Glutamatergic neuron (in vitro differentiated cells): Measurements from ENCODE around the gene RNF41. TPM values are rescaled to one million over a fixed set of nuclear protein-coding genes. Genes with fewer than 3 reads are reported as not detected.

Source experiments
- DNase-seq: peaks from one replicate; pipeline ENCODE4 v3.0.0; 2022
- H3K27ac Mint-ChIP-seq: one replicate; pipeline ENCODE4 v1.8.0; 2020; ENCODE audit warnings: mild to moderate bottlenecking, mixed read lengths, inconsistent platforms; ENCODE audit not compliant: unreplicated experiment
- H3K27me3 Mint-ChIP-seq: one replicate; pipeline ENCODE4 v1.8.0; 2020; ENCODE audit warnings: mild to moderate bottlenecking, moderate library complexity, mixed read lengths, inconsistent platforms; ENCODE audit not compliant: unreplicated experiment
- H3K36me3 Mint-ChIP-seq: one replicate; pipeline ENCODE4 v1.8.0; 2020; ENCODE audit warnings: mild to moderate bottlenecking, mixed read lengths, inconsistent platforms; ENCODE audit not compliant: unreplicated experiment
- H3K4me1 Mint-ChIP-seq: one replicate; pipeline ENCODE4 v1.8.0; 2020; ENCODE audit warnings: mild to moderate bottlenecking, low read depth, mixed read lengths, inconsistent platforms; ENCODE audit not compliant: unreplicated experiment
- H3K4me3 Mint-ChIP-seq: one replicate; pipeline ENCODE4 v1.8.0; 2020; ENCODE audit warnings: mild to moderate bottlenecking, mixed read lengths, inconsistent platforms; ENCODE audit not compliant: unreplicated experiment
- H3K9me3 Mint-ChIP-seq: one replicate; pipeline ENCODE4 v1.8.0; 2020; ENCODE audit warnings: mild to moderate bottlenecking, moderate library complexity, mixed read lengths, inconsistent platforms; ENCODE audit not compliant: unreplicated experiment
- CTCF ChIP-seq: fragments of 200-600 bp; sonication (generic); IDR thresholded peaks from one replicate; pipeline ENCODE4 v1.5.0; 2021; ENCODE audit not compliant: partially characterized antibody, unreplicated experiment
- total RNA-seq: library from RNA; stranded (reverse); fragmentation: NEBNext Ultra II Directional; extraction: Animal tissue kit (Norgen Biotek cat#: 25700); gene quantifications from one replicate; pipeline ENCODE4 v1.2.1, GENCODE V29; 2021; ENCODE audit not compliant: unreplicated experiment

The RNF41 gene
- total RNA-seq, 1 donor from 2014 or later, result 72.6 TPM

DNA sequence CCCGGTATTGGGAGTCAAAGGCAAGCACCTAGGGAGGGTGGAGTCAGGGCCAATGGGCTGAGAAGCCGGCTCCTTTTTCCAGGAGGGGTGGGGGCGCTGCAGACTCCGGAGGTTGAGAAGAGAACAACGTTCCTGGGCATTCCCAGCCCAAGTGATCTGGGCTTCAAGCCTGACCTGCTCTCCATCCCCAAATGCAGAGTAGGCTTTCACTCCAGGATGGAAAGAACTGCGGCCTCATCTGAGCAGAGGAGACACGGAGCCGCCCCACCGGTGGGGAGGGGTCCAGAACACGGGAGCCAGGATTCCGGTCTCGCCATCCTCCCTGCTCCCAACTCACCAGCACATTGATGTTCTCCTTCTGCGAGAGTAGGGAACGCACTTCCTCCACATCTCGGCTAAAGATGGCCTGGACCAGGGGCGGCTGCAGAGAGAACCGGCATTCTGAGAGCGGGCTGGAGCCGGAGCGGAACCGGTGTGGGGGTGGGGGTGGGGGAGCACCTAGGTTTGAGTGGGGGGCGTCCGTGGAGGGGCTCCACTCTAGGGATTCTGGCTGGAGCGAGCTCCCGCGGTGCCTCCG is 35.9 kb upstream of the RNF41 start:
- Mint-ChIP-seq H3K4me1 (peaks cover 5% of the 10 kb centered on the region), H3K27me3 (peaks cover 2% of the 10 kb centered on the region), H3K9me3 (peaks cover 2% of the 10 kb centered on the region), H3K27ac (peak overlapping the region; percentile 79), H3K4me3 (peak overlapping the region; percentile 92), H3K36me3 (no peaks in the 10 kb centered on the region)
- no peak for TF ChIP-seq CTCF
- DNase-seq, result peak; percentile 65

- no peak overlapping the region for H3K27ac Mint-ChIP-seq
- no peak for TF ChIP-seq CTCF
- peaks cover 5% of the 10 kb centered on the region for H3K4me1 Mint-ChIP-seq
- peaks cover 2% of the 10 kb centered on the region for H3K27me3 Mint-ChIP-seq
- peaks cover 2% of the 10 kb centered on the region for H3K9me3 Mint-ChIP-seq
- DNase-seq, result no peak
- H3K4me3 Mint-ChIP-seq, result peak overlapping the region; percentile 92
- H3K36me3 Mint-ChIP-seq, result no peaks in the 10 kb centered on the region
These were observed 35.3 kb upstream of the RNF41 start for GRCh38 chr12:56257071-56257470.

DNA sequence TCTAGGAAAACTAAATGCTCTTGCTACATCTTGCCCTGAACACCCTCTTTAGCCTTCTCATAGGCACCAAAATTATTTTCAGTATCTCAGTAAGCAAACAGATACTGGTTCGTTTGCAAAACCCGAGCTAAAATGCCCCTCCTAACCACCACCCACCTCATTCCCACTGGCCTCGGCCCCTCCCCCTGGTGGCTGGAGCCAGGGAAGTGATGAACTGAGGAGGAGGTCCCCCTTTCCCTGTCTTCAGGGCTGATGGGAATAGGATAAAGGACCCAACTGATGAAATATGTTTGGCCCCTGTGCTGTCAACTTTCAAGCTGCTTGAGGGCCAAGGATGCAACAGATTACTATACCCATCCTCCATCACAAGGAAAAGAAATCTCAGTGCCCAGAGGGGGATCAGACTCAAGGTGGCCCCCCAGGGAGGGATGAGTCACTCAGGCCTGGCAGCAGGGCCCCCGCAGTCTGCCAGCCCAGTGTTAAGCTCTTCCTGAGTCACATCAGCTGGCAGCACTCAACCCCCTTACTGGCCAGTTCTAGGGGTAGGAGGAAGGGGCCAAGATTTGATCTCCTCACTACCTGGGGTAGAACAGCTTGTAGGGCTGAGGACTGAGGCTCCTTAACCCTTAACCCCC is 34.7 kb upstream of the RNF41 start:
- H3K4me1 Mint-ChIP-seq, result peaks cover 5% of the 10 kb centered on the region
- peak overlapping the region; percentile 0 for H3K27ac Mint-ChIP-seq
- no peak for TF ChIP-seq CTCF
- H3K9me3 Mint-ChIP-seq, result peaks cover under 1% of the 10 kb centered on the region
- H3K4me3 Mint-ChIP-seq, result peak overlapping the region; percentile 92
- peak; percentile 50 for DNase-seq
- H3K36me3 Mint-ChIP-seq, result no peaks in the 10 kb centered on the region
- peaks cover 2% of the 10 kb centered on the region for H3K27me3 Mint-ChIP-seq

DNA sequence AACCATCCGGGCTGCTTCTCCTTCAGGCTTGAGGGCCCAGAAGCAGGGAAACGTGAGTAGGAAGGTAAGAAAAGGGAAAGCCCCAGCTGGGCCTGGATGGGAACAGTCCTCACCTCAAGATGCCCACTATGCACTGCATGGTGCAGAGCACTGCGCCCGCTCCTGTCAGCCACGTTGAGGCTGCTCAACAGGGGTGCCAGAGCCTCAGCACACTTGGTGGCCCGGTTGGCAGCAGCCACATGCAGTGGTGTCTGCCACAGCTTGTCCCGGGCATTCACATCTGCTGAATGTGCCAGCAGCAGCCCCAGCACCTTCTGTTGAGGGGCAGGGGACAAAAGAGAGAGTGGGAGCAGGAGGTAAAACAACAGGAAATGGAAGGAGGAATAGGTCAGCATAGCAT is 33.9 kb upstream of the RNF41 start:
- Mint-ChIP-seq H3K36me3 (no peaks in the 10 kb centered on the region), H3K4me1 (peaks cover 5% of the 10 kb centered on the region), H3K27me3 (peaks cover 2% of the 10 kb centered on the region), H3K27ac (no peak overlapping the region), H3K4me3 (no peak overlapping the region), H3K9me3 (no peaks in the 10 kb centered on the region)
- TF ChIP-seq CTCF, result no peak
- DNase-seq, result no peak

DNA sequence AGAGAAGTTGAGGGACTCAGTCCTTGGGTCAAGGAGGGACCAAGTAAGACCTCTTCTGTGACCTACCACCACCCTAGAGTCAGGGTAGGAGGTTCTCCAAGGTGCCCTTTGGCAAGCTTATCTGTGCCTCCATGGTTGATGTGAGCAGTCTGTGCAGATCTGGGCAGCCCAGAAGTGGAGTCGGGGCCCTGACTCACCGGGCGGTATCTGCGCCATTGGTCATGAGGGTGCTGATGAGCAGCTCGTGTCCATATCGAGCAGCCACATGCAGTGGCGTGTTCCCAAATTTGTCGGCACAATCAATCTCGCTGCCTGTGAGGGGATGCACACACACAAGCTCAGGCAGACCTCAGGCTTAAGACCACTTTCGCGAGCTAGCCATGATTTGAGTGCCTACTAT is 31.4 kb upstream of the RNF41 start:
- Mint-ChIP-seq H3K27ac (no peak overlapping the region), H3K4me3 (no peak overlapping the region), H3K9me3 (peaks cover 3% of the 10 kb centered on the region), H3K4me1 (no peaks in the 10 kb centered on the region), H3K27me3 (no peaks in the 10 kb centered on the region), H3K36me3 (no peaks in the 10 kb centered on the region)
- no peak for DNase-seq
- no peak for TF ChIP-seq CTCF
